ENCODE results near the gene HOXB7. TPM values are rescaled to one million over a fixed set of nuclear protein-coding genes. Genes with fewer than 3 reads are reported as not detected.

Gene HOXB7
- total RNA-seq = under 1 TPM; 0.25 to 0.30 TPM

- H3K36me3 Mint-ChIP-seq (ENCODE audit: low read depth) = no peaks in the 10 kb centered on the region
- peaks cover 81% of the 10 kb centered on the region for H3K27me3 Mint-ChIP-seq
- peak; percentile 57 for DNase-seq
- H3K4me1 Mint-ChIP-seq = peaks cover 34% of the 10 kb centered on the region
- peak within 1 kb of the TSS; percentile 84 for H3K4me3 Mint-ChIP-seq
- no peaks in the 10 kb centered on the region for H3K9me3 Mint-ChIP-seq
- peak within 1 kb of the TSS; percentile 73 for H3K27ac Mint-ChIP-seq
- ChIA-PET CTCF (interaction anchor here (1.0 to 2.3 kb wide), 9 partner anchors 8 to 68 kb away, joined by 3 to 7 read pairs (median 4); partner anchors contain the start of gene HOXB9), POLR2A (interaction anchor here (0.6 kb wide), 1 partner anchor 20 kb away, joined by 3 read pairs; no protein-coding TSS in a partner anchor)
Measured at GRCh38 chr17:48610282-48611211, at the start of gene HOXB7. TSS of gene HOXB7 (minus strand) at chr17:48611017. CDS start at chr17:48610918, 99 bp downstream.

GRCh38 chr17:48655913-48656312 is 45.1 kb upstream of the HOXB7 start:
- H3K36me3 Mint-ChIP-seq (ENCODE audit: low read depth) = no peaks in the 10 kb centered on the region
- no peak overlapping the region for H3K27ac Mint-ChIP-seq
- peaks cover 32% of the 10 kb centered on the region for H3K27me3 Mint-ChIP-seq
- no peaks in the 10 kb centered on the region for H3K9me3 Mint-ChIP-seq
- CTCF ChIA-PET = interaction anchor here (1.3 kb wide), 1 partner anchor 23 kb away, joined by 3 read pairs; no protein-coding TSS in a partner anchor
- H3K4me3 Mint-ChIP-seq = no peak overlapping the region
- H3K4me1 Mint-ChIP-seq = peaks cover 5% of the 10 kb centered on the region
- POLR2A ChIA-PET = no interaction called here
- DNase-seq = no peak

GRCh38 chr17:48649741-48650140 is 38.9 kb upstream of the HOXB7 start:
- Mint-ChIP-seq H3K4me3 (no peak overlapping the region), H3K4me1 (peaks cover 24% of the 10 kb centered on the region), H3K27me3 (peaks cover 60% of the 10 kb centered on the region), H3K27ac (no peak overlapping the region), H3K36me3 (ENCODE audit: low read depth) (no peaks in the 10 kb centered on the region), H3K9me3 (no peaks in the 10 kb centered on the region)
- no peak for DNase-seq
- POLR2A ChIA-PET = no interaction called here
- CTCF ChIA-PET = interaction anchor here (0.5 kb wide), 1 partner anchor 109 kb away, joined by 3 read pairs; no protein-coding TSS in a partner anchor

- no peaks in the 10 kb centered on the region for H3K36me3 Mint-ChIP-seq (ENCODE audit: low read depth)
- no peak overlapping the region for H3K27ac Mint-ChIP-seq
- H3K4me1 Mint-ChIP-seq = peaks cover 24% of the 10 kb centered on the region
- DNase-seq = no peak
- ChIA-PET POLR2A (interaction anchor here (0.7 kb wide), 1 partner anchor 75 kb away, joined by 3 read pairs; no protein-coding TSS in a partner anchor), CTCF (interaction anchor here (0.7 to 1.9 kb wide), 8 partner anchors 10 to 55 kb away, joined by 3 to 6 read pairs (median 4); no protein-coding TSS in a partner anchor)
- H3K27me3 Mint-ChIP-seq = peaks cover 74% of the 10 kb centered on the region
- no peaks in the 10 kb centered on the region for H3K9me3 Mint-ChIP-seq
- H3K4me3 Mint-ChIP-seq = peak overlapping the region; percentile 52
Measured at GRCh38 chr17:48647963-48648245, 37.1 kb upstream of the HOXB7 start.

- Mint-ChIP-seq H3K27me3 (peaks cover 77% of the 10 kb centered on the region), H3K4me1 (peaks cover 22% of the 10 kb centered on the region), H3K36me3 (ENCODE audit: low read depth) (no peaks in the 10 kb centered on the region), H3K9me3 (no peaks in the 10 kb centered on the region), H3K27ac (peak overlapping the region; percentile 13), H3K4me3 (peak overlapping the region; percentile 70)
- ChIA-PET CTCF (interaction anchor here (0.7 to 1.9 kb wide), 8 partner anchors 11 to 54 kb away, joined by 3 to 6 read pairs (median 4); no protein-coding TSS in a partner anchor), POLR2A (interaction anchor here (0.7 kb wide), 1 partner anchor 76 kb away, joined by 3 read pairs; no protein-coding TSS in a partner anchor)
- DNase-seq = no peak
Measured at GRCh38 chr17:48647103-48647962, 36.5 kb upstream of the HOXB7 start.

GRCh38 chr17:48646183-48647102 is 35.6 kb upstream of the HOXB7 start:
- Mint-ChIP-seq H3K27me3 (peaks cover 81% of the 10 kb centered on the region), H3K4me3 (peak overlapping the region; percentile 70), H3K4me1 (peaks cover 21% of the 10 kb centered on the region), H3K36me3 (ENCODE audit: low read depth) (peaks cover 1% of the 10 kb centered on the region), H3K9me3 (no peaks in the 10 kb centered on the region), H3K27ac (peak overlapping the region; percentile 13)
- ChIA-PET POLR2A (no interaction called here), CTCF (interaction anchor here (1.1 to 2.7 kb wide), 2 partner anchors 10 to 25 kb away, joined by 4 to 9 read pairs; no protein-coding TSS in a partner anchor)
- DNase-seq = no peak

- Mint-ChIP-seq H3K27ac (no peak overlapping the region), H3K27me3 (peaks cover 89% of the 10 kb centered on the region), H3K4me1 (peaks cover 21% of the 10 kb centered on the region), H3K4me3 (peak overlapping the region; percentile 36), H3K36me3 (ENCODE audit: low read depth) (peaks cover 1% of the 10 kb centered on the region), H3K9me3 (no peaks in the 10 kb centered on the region)
- POLR2A ChIA-PET = no interaction called here
- DNase-seq = no peak
- CTCF ChIA-PET = interaction anchor here (2.7 kb wide), 1 partner anchor 9 kb away, joined by 9 read pairs; no protein-coding TSS in a partner anchor
Measured at GRCh38 chr17:48645639-48646182, 34.9 kb upstream of the HOXB7 start.

GRCh38 chr17:48644910-48645557 is 34.2 kb upstream of the HOXB7 start:
- H3K4me1 Mint-ChIP-seq = peaks cover 21% of the 10 kb centered on the region
- H3K9me3 Mint-ChIP-seq = no peaks in the 10 kb centered on the region
- peaks cover 1% of the 10 kb centered on the region for H3K36me3 Mint-ChIP-seq (ENCODE audit: low read depth)
- CTCF ChIA-PET = interaction anchor here (2.7 kb wide), 1 partner anchor 9 kb away, joined by 9 read pairs; no protein-coding TSS in a partner anchor
- H3K27ac Mint-ChIP-seq = no peak overlapping the region
- no peak overlapping the region for H3K4me3 Mint-ChIP-seq
- no peak for DNase-seq
- H3K27me3 Mint-ChIP-seq = peaks cover 90% of the 10 kb centered on the region
- POLR2A ChIA-PET = no interaction called here

GRCh38 chr17:48644159-48644558 is 33.3 kb upstream of the HOXB7 start:
- Mint-ChIP-seq H3K36me3 (ENCODE audit: low read depth) (peaks cover 1% of the 10 kb centered on the region), H3K9me3 (no peaks in the 10 kb centered on the region), H3K27ac (no peak overlapping the region), H3K27me3 (peaks cover 91% of the 10 kb centered on the region), H3K4me3 (no peak overlapping the region), H3K4me1 (peaks cover 21% of the 10 kb centered on the region)
- POLR2A ChIA-PET = interaction anchor here (0.7 kb wide), 1 partner anchor 272 kb away, joined by 3 read pairs; no protein-coding TSS in a partner anchor
- no peak for DNase-seq
- CTCF ChIA-PET = interaction anchor here (2.7 kb wide), 1 partner anchor 8 kb away, joined by 9 read pairs; no protein-coding TSS in a partner anchor

GRCh38 chr17:48643697-48644012 is 32.8 kb upstream of the HOXB7 start:
- Mint-ChIP-seq H3K4me3 (no peak overlapping the region), H3K27ac (no peak overlapping the region), H3K9me3 (no peaks in the 10 kb centered on the region), H3K4me1 (peaks cover 21% of the 10 kb centered on the region), H3K27me3 (peaks cover 94% of the 10 kb centered on the region), H3K36me3 (ENCODE audit: low read depth) (peaks cover 1% of the 10 kb centered on the region)
- no peak for DNase-seq
- ChIA-PET POLR2A (no interaction called here), CTCF (no interaction called here)

All from activated CD4-positive, alpha-beta T cell treated with anti-CD3 and anti-CD28 coated beads, Interleukin-2, amount 10 ng/mL, durations not matched to agents 7 days and 5 days (primary cell).